22Rv1 (cell line): ENCODE data around the gene PLXNB1.

Source experiments
- ZFX ChIP-seq: fragments of 450-650 bp; IDR thresholded peaks from 2 replicates; pipeline ENCODE4 v1.6.1; 2017; ENCODE audit warnings: antibody characterized with exemption, borderline replicate concordance
- TF ChIP-seq, protein P1 (sequence below): fragments of 450-650 bp; IDR thresholded peaks from 2 replicates; pipeline ENCODE4 v1.5.1; 2017; ENCODE audit warnings: mild to moderate bottlenecking

DNA sequence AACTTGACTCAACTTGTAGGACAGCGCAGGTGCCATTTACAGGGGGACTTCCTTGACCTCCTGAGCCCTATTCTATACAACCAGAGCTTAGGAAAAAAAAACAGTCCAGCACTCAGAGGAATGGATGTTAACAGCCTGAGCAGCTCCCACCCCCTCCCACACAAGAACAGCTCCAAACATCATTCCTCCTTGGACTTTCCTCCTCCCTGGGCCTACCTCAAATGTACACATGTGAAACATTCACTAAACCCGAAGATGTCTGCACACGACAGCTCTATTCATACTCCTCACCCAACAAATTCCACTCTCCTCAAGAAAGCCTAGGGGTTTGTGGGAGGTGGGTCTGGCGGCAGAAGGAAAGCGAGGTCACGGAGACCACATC lies 16.1 kb upstream of the PLXNB1 start:
- TF ChIP-seq, protein P1, sequence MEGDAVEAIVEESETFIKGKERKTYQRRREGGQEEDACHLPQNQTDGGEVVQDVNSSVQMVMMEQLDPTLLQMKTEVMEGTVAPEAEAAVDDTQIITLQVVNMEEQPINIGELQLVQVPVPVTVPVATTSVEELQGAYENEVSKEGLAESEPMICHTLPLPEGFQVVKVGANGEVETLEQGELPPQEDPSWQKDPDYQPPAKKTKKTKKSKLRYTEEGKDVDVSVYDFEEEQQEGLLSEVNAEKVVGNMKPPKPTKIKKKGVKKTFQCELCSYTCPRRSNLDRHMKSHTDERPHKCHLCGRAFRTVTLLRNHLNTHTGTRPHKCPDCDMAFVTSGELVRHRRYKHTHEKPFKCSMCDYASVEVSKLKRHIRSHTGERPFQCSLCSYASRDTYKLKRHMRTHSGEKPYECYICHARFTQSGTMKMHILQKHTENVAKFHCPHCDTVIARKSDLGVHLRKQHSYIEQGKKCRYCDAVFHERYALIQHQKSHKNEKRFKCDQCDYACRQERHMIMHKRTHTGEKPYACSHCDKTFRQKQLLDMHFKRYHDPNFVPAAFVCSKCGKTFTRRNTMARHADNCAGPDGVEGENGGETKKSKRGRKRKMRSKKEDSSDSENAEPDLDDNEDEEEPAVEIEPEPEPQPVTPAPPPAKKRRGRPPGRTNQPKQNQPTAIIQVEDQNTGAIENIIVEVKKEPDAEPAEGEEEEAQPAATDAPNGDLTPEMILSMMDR = no peak
- no peak for TF ChIP-seq ZFX
